ENCODE measurements around the gene PEAK1. TPM values are rescaled to one million over a fixed set of nuclear protein-coding genes. Genes with fewer than 3 reads are reported as not detected.

The PEAK1 gene
- total RNA-seq, 1 experiment from 2014 or later, result 36.7 TPM

DNA sequence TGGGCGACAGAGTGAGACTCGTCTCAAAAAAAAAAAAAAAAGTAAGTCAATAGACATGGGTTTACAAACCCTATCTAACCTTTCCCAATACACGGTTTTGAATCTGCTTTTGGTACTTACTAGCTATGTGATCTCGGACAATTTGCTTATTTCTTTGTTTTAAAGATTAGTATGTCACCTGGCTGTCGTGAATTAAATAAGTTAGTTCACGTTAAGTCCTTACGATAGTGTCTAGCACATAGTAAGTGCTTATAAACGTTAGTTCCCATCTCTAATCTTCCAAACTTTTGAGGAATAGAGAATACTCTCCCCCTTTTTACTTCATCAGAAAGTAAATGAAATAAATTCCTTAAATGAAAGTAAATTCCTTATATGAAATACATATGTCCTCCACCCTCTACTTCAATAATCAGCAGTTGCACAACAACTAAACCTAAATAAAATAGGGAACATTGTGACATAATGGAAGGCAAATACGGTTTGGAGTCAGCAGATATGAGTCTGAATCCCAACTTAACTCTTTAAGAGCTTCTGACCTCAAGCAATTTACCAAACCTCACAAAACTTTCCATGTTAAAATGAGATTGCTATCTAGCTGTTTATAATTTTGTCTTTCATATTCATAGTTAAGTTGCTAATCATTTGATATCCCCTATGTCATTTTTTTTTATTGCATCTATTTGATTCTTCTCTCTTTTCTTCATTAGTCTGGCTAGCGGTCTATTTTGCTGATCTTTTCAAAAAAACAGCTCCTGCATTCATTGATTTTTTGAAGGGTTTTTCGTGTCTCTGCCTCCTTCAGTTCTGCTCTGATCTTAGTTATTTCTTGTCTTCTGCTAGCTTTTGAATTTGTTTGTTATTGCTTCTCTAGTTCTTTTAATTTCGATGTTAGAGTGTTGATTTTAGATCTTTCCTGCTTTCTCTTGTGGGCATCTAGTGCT lies 134.6 kb downstream of the PEAK1 start:
- intact Hi-C loops (cut with micrococcal nuclease; ENCODE audit: unreplicated experiment), result no loop called here
- Histone ChIP-seq H3K27ac (ENCODE audit: low read depth, low read length, poor library complexity, severe bottlenecking) (no peak overlapping the region), H3K36me3 (ENCODE audit: insufficient read depth, low read length, poor library complexity, severe bottlenecking) (no peaks in the 10 kb centered on the region), H3K4me3 (ENCODE audit: low read depth, low read length, poor library complexity, severe bottlenecking) (no peak overlapping the region), H3K27me3 (replicated peaks; ENCODE audit: insufficient read depth, low read depth, low read length, poor library complexity) (no peaks in the 10 kb centered on the region), H3K9me3 (ENCODE audit: low read depth, low read length, poor library complexity, severe bottlenecking) (no peaks in the 10 kb centered on the region), H3K4me1 (ENCODE audit: insufficient read depth, low read length, poor library complexity, severe bottlenecking) (peaks cover 9% of the 10 kb centered on the region)
- POLR2A ChIA-PET (ENCODE audit: low non-redundant PET), result interaction anchor here (0.6 kb wide), 2 partner anchors 167 to 290 kb away, joined by 3 to 6 read pairs; no protein-coding TSS in a partner anchor
- TF ChIP-seq CTCF (conservative IDR thresholded peaks at IDR 0.05; ENCODE audit: low read depth, low read length) (no peak), EZH2 (IDR thresholded peaks at IDR 0.05; ENCODE audit: borderline replicate concordance, low read depth, low read length, poor library complexity, severe bottlenecking) (no peak)
- CTCF ChIA-PET, result no interaction called here
- BruUV-seq (replicated peaks), result no TSS peak
- DNase-seq (ENCODE audit: low spot score), result no peak

- TF ChIP-seq EZH2 (IDR thresholded peaks at IDR 0.05; ENCODE audit: borderline replicate concordance, low read depth, low read length, poor library complexity, severe bottlenecking), result no peak
- TF ChIP-seq CTCF (conservative IDR thresholded peaks at IDR 0.05; ENCODE audit: low read depth, low read length), result no peak
- CTCF ChIA-PET, result no interaction called here
- Histone ChIP-seq H3K36me3 (ENCODE audit: insufficient read depth, low read length, poor library complexity, severe bottlenecking) (no peaks in the 10 kb centered on the region), H3K9me3 (ENCODE audit: low read depth, low read length, poor library complexity, severe bottlenecking) (no peaks in the 10 kb centered on the region), H3K4me1 (ENCODE audit: insufficient read depth, low read length, poor library complexity, severe bottlenecking) (peaks cover 9% of the 10 kb centered on the region), H3K27me3 (replicated peaks; ENCODE audit: insufficient read depth, low read depth, low read length, poor library complexity) (no peaks in the 10 kb centered on the region), H3K4me3 (ENCODE audit: low read depth, low read length, poor library complexity, severe bottlenecking) (no peak overlapping the region), H3K27ac (ENCODE audit: low read depth, low read length, poor library complexity, severe bottlenecking) (no peak overlapping the region)
- BruUV-seq (replicated peaks), result no TSS peak
- intact Hi-C loops (cut with micrococcal nuclease; ENCODE audit: unreplicated experiment), result no loop called here
- DNase-seq (ENCODE audit: low spot score), result no peak
- POLR2A ChIA-PET (ENCODE audit: low non-redundant PET), result no interaction called here
Measured at GRCh38 chr15:77282333-77282732, 137.6 kb downstream of the PEAK1 start.

DNA sequence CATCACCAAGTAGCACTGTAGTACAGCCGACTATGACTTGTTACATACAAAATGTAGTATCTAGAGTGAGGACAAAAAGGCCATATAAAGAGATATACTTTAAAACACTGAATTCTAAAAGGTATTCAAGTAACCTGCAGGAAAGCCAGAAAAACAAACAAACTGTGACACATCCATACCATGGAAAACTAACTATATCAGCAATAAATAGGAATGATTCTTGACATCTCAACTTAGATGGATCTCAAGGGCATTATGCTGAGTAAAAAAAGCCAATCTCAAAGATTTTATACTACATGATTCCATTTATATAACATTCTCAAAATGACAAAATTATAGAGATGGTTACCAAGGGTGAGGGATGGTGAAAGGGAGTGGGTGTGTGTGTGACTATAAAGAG lies 143.0 kb downstream of the PEAK1 start:
- H3K4me1 ChIP-seq (ENCODE audit: insufficient read depth, low read length, poor library complexity, severe bottlenecking), result no peaks in the 10 kb centered on the region
- no peak overlapping the region for H3K27ac ChIP-seq (ENCODE audit: low read depth, low read length, poor library complexity, severe bottlenecking)
- intact Hi-C loops (cut with micrococcal nuclease; ENCODE audit: unreplicated experiment), result no loop called here
- H3K4me3 ChIP-seq (ENCODE audit: low read depth, low read length, poor library complexity, severe bottlenecking), result no peak overlapping the region
- CTCF ChIA-PET, result no interaction called here
- H3K36me3 ChIP-seq (ENCODE audit: insufficient read depth, low read length, poor library complexity, severe bottlenecking), result no peaks in the 10 kb centered on the region
- POLR2A ChIA-PET (ENCODE audit: low non-redundant PET), result no interaction called here
- H3K27me3 ChIP-seq (replicated peaks; ENCODE audit: insufficient read depth, low read depth, low read length, poor library complexity), result no peaks in the 10 kb centered on the region
- H3K9me3 ChIP-seq (ENCODE audit: low read depth, low read length, poor library complexity, severe bottlenecking), result no peaks in the 10 kb centered on the region
- TF ChIP-seq CTCF (conservative IDR thresholded peaks at IDR 0.05; ENCODE audit: low read depth, low read length), result no peak
- TF ChIP-seq EZH2 (IDR thresholded peaks at IDR 0.05; ENCODE audit: borderline replicate concordance, low read depth, low read length, poor library complexity, severe bottlenecking), result no peak
- no TSS peak for BruUV-seq (replicated peaks)
- no peak for DNase-seq (ENCODE audit: low spot score)
